ENCODE results near the gene CD38. TPM values are rescaled to one million over a fixed set of nuclear protein-coding genes. Genes with fewer than 3 reads are reported as not detected.

Gene CD38
- polyA plus RNA-seq, 1 donor from 2014 or later = 0.21 TPM

DNA sequence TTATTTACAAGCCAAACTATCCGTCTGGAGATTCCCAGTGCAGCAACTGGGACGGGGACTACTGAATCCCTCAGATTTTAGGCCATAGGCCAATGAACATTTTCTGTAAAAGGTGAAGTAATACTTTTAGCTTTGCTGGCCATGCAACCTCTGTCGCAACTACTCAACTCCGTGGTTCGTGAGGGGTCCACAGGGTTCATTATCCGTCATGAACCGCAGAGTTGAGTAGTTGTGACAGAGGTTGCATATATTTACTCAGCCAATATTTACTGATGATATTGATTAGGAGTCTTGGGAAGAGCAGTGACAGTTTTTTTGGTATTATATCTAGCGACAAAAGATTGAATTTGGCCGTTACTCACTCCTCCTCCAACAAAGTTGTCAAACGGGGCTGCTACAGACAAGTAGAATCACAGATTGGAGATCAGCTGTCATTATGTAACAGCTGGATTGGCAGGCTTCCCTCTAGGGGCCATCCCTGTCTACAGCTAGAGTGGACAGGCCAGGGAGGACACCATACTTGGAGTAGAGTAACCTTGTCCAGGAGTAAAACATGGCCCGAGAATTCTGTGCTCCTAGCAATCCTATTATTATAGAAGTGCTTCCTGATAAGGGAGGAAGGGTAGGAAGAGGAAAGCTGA is 37.2 kb upstream of the CD38 start:
- Histone ChIP-seq H3K27me3 (ENCODE audit: insufficient read depth, low read depth, low read length) (no peaks in the 10 kb centered on the region), H3F3A (ENCODE audit: insufficient read depth, low read length, poor library complexity, severe bottlenecking) (no peaks in the 10 kb centered on the region), H3K9me3 (ENCODE audit: low read length) (no peaks in the 10 kb centered on the region), H4K20me1 (ENCODE audit: insufficient read depth) (no peaks in the 10 kb centered on the region), H3K4me3 (ENCODE audit: low read length) (no peak overlapping the region), H3K9me2 (ENCODE audit: insufficient read depth, low read length) (no peaks in the 10 kb centered on the region), H3K4me2 (ENCODE audit: low read length) (no peak overlapping the region), H3K27ac (ENCODE audit: low read length) (no peak overlapping the region), H2AFZ (ENCODE audit: low read depth, low read length) (no peak overlapping the region), H3K79me2 (replicated peaks; ENCODE audit: insufficient read depth, low read length) (no peaks in the 10 kb centered on the region), H3K9ac (ENCODE audit: low read length) (no peak overlapping the region), H3K36me3 (ENCODE audit: insufficient read depth, low read length) (no peaks in the 10 kb centered on the region)
- TF ChIP-seq TAF1 (IDR thresholded peaks at IDR 0.05; ENCODE audit: low read depth) (no peak), POLR2AphosphoS5 (IDR thresholded peaks at IDR 0.05) (no peak), SMC3 (conservative IDR thresholded peaks at IDR 0.05; ENCODE audit: poor library complexity) (no peak), EP300 (conservative IDR thresholded peaks at IDR 0.05; ENCODE audit: poor library complexity, severe bottlenecking) (no peak), MXI1 (conservative IDR thresholded peaks at IDR 0.05; ENCODE audit: poor library complexity, severe bottlenecking) (no peak)

- TF ChIP-seq REST (IDR thresholded peaks at IDR 0.05; ENCODE audit: borderline replicate concordance) (no peak), CTCF (IDR thresholded peaks at IDR 0.05; ENCODE audit: poor library complexity, severe bottlenecking) (no peak), POLR2AphosphoS5 (IDR thresholded peaks at IDR 0.05) (no peak), MXI1 (conservative IDR thresholded peaks at IDR 0.05; ENCODE audit: poor library complexity, severe bottlenecking) (no peak), EZH2 (IDR thresholded peaks at IDR 0.05; ENCODE audit: borderline replicate concordance, insufficient read depth, low read length, poor library complexity, severe bottlenecking) (no peak), TAF1 (IDR thresholded peaks at IDR 0.05; ENCODE audit: low read depth) (no peak), RAD21 (conservative IDR thresholded peaks at IDR 0.05) (no peak), EP300 (conservative IDR thresholded peaks at IDR 0.05; ENCODE audit: poor library complexity, severe bottlenecking) (no peak), SMC3 (conservative IDR thresholded peaks at IDR 0.05; ENCODE audit: poor library complexity) (no peak)
- Histone ChIP-seq H3F3A (ENCODE audit: insufficient read depth, low read length, poor library complexity, severe bottlenecking) (no peaks in the 10 kb centered on the region), H3K27me3 (ENCODE audit: insufficient read depth, low read depth, low read length) (no peaks in the 10 kb centered on the region), H3K9me2 (ENCODE audit: insufficient read depth, low read length) (no peaks in the 10 kb centered on the region), H3K9ac (ENCODE audit: low read length) (no peak overlapping the region), H4K20me1 (ENCODE audit: insufficient read depth) (no peaks in the 10 kb centered on the region), H3K9me3 (ENCODE audit: low read length) (no peaks in the 10 kb centered on the region), H3K4me2 (ENCODE audit: low read length) (no peak overlapping the region), H3K36me3 (ENCODE audit: insufficient read depth, low read length) (no peaks in the 10 kb centered on the region), H3K79me2 (replicated peaks; ENCODE audit: insufficient read depth, low read length) (no peaks in the 10 kb centered on the region), H3K27ac (ENCODE audit: low read length) (no peak overlapping the region), H3K4me3 (ENCODE audit: low read length) (no peak overlapping the region), H2AFZ (ENCODE audit: low read depth, low read length) (no peak overlapping the region)
Measured at GRCh38 chr4:15742083-15742582, 36.0 kb upstream of the CD38 start.

Measured in neural cell (in vitro differentiated cells).